Retinal pigment epithelial cell (primary cell): ENCODE data around the gene ATXN2.
"Not testable (repeated sequence)": the region's sequence is repeated elsewhere in the genome, so short reads cannot be mapped to it uniquely, and the experiment has no call there.

Experiments used
- DNase-seq: peaks from one replicate; pipeline ENCODE4 v3.0.0-alpha.2; 2010; ENCODE audit warnings: low read depth
- H3K4me3 ChIP-seq: 2 replicates; pipeline ENCODE4 v1.5.1; 2011; ENCODE audit warnings: mild to moderate bottlenecking, low read length, control low read depth, moderate library complexity
- TF ChIP-seq, protein P1 (sequence below): conservative IDR thresholded peaks from 2 replicates; pipeline ENCODE4 v1.5.1; 2011; ENCODE audit warnings: low read depth, low read length, control low read depth, inconsistent platforms

ATXN2 gene

DNA sequence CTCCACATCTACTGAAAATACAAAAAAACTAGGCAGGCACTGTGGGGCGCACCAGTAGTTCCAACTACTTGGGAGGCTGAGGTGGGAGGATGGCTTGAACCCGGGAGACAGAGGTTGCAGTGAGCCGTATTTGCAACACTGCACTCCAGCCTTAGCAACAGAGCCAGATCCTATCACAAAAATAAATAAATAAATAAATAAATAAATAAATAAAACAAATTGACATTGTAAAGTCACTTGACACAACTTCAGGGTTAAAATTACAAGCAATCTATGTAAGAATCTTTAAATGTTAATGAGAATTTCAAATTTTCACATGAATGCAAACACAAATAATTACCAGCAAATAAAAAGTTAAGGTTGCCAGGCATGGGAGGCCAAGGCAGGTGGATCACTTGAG, 11.1 kb downstream of the ATXN2 start:
- TF ChIP-seq, protein P1, sequence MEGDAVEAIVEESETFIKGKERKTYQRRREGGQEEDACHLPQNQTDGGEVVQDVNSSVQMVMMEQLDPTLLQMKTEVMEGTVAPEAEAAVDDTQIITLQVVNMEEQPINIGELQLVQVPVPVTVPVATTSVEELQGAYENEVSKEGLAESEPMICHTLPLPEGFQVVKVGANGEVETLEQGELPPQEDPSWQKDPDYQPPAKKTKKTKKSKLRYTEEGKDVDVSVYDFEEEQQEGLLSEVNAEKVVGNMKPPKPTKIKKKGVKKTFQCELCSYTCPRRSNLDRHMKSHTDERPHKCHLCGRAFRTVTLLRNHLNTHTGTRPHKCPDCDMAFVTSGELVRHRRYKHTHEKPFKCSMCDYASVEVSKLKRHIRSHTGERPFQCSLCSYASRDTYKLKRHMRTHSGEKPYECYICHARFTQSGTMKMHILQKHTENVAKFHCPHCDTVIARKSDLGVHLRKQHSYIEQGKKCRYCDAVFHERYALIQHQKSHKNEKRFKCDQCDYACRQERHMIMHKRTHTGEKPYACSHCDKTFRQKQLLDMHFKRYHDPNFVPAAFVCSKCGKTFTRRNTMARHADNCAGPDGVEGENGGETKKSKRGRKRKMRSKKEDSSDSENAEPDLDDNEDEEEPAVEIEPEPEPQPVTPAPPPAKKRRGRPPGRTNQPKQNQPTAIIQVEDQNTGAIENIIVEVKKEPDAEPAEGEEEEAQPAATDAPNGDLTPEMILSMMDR = no peak
- no peak for DNase-seq
- H3K4me3 ChIP-seq = no peak overlapping the region

DNA sequence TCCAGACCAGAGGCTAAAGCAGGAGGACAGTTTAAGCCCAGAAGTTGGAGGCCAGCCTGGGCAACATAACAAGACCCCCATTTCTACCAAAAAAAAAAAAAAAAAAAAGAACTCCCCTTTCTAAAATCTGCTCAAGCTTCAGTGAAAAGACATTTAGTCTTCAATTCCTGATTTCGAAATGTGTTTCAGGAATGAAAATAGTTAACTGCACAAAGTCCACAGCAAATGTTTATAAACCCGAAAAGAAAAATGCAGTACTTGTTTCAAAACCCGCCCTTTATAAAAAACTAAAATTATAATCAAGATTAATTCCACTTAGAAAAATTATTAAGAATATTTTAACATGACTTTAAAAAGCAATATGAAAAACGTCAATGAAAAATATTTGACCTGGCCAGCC, 12.1 kb downstream of the ATXN2 start:
- TF ChIP-seq, protein P1 = no peak
- DNase-seq = no peak
- H3K4me3 ChIP-seq = no peak overlapping the region

DNA sequence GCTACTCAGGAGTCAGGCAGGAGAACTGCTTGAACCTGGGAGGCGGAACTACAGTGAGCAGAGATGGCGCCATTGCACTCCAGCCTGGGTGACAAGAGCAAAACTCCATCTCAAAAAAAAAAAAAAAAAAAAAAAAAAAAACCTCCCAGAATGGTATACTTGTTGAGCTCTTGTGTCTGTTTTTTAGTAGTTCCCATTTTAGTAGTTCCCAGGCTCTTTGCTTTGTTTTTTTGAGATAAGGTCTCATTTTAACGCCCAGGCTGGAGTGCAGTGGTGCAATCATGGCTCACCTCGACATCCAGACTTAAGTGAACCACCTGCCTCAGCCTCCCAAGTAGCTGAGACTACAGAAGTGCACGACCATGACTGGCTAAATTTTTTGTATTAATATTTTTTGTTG, 13.4 kb downstream of the ATXN2 start:
- no peak for DNase-seq
- no peak overlapping the region for H3K4me3 ChIP-seq
- TF ChIP-seq, protein P1 = no peak

DNA sequence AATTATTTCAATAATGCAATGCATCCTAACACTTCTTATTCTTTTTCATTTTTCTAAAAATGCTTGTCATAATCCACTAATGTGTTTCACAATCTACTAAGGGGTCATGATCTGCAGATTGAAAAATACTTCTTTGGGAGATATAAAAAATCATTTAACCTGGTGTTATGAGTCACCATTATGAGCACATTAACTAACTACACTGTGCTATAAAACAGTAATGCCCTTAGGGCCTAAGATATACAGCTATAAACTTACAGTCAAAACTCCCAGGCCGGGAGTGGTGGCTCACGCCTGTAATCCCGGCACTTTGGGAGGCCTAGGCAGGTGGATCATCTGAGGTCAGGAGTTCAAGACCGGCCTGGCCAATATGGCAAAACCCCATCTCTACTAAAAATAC, 14.2 kb downstream of the ATXN2 start:
- TF ChIP-seq, protein P1 = no peak
- no peak for DNase-seq
- H3K4me3 ChIP-seq = no peak overlapping the region

DNA sequence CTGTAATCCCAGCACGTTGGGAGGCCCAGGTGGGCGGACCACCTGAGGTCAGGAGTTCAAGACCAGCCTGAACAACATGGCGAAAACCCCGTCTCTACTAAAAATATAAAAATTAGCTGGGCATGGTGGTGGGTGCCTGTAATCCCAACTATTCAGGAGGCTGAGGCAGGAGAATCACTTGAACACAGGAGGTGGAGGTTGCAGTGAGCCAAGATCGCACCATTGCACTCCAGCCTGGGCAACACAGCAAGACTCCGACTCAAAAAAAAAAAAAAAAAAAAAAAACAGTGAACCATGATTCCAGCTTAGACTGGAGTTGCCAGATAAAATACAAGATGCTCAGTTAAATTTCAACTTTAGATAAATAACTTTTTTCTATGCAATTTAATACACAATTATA, 15.6 kb downstream of the ATXN2 start:
- not testable (repeated sequence) for H3K4me3 ChIP-seq, DNase-seq

DNA sequence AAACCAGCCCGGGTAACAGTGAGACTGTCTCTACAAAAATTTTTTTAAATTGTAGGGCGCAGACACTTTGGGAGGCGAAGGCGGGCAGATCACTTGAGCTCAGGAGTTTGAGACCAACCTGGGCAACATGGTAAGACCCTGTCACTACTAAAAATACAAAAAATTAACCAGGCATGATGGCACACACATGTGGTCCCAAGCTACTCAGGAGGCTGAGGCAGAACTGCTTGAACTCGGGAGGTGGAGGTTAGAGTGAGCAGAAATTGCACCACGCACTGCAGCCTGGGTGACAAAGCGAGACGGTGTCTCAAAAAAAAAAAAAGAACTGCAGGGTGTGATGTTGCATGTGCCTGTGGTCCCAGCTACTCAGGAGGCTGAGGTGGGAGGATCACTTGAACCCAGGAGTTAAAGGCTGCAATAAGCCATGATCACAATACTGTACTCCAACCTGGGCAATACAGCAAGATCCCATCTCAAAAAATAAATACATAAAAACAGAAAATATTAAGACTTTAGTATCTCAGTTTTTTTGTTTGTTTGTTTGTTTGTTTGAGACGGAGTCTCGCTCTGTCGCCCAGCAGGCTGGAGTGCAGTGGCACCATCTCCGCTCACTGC, 16.9 kb downstream of the ATXN2 start:
- DNase-seq = no peak
- TF ChIP-seq, protein P1 = no peak

DNA sequence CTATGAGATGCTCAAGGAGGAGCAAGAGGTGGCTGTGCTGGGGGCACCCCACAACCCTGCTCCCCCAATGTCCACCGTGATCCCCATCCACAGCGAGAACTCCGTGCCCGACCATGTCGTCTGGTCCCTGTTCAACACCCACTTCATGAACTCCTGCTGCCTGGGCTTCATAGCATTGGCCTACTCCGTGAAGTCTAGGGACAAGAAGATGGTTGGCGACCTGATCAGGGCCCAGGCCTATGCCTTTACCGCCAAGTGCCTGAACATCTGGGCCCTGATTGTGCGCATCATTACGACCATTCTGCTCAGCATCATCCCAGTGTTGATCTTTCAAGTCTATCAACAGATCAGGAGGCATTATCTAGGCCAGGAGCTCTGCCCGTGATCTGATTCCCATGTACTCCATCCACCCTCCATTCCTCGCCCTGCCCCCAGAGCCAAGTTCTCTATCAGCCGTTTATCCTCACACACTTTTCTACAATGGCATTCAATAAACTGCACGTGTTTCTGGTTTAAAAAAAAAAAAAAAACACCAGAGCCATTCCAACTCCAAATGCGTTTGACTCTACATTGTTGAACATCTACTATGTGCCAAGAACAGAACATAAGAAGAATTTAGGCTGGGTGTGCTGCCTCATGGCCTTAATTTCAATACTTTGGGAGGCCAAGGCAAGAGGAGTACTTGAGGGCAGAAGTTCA, 17.5 kb downstream of the ATXN2 start:
- no peak for DNase-seq
- no peak overlapping the region for H3K4me3 ChIP-seq
- TF ChIP-seq, protein P1 = no peak

More for the DNA sequence above, 16.9 kb downstream of the ATXN2 start:
- no peak overlapping the region for H3K4me3 ChIP-seq
